Gastrocnemius medialis (tissue), 4 donors: ENCODE measurements around the gene TBC1D5. TPM values are rescaled to one million over a fixed set of nuclear protein-coding genes. Genes with fewer than 3 reads are reported as not detected.
"Not testable (repeated sequence)": the region's sequence is repeated elsewhere in the genome, so short reads cannot be mapped to it uniquely, and the experiment has no call there.

Experiments
- ATAC-seq, 2 donors: fragments of 150-250 bp; one replicate each; pipeline ENCODE4 v1.9.1; 2016
- DNase-seq, 2 donors: peaks; one replicate each; pipeline ENCODE4 v3.0.0-alpha.2; 2019
- H3K27ac ChIP-seq, 4 donors: fragments of 200-600 bp; sonication (generic); 1 replicate in 1 of 4; 2 replicates in 3 of 4; pipeline ENCODE4 v1.5.1; 2016 to 2018; ENCODE audit warnings: mild to moderate bottlenecking in 2 of 4, moderate library complexity in 1 of 4
- H3K27me3 ChIP-seq, 3 donors: fragments of 200-600 bp; sonication (generic) in 2 of 3; 1 replicate in 1 of 3; 2 replicates in 2 of 3; pipeline versions ENCODE4 v1.5.1 to v1.6.0; 2016 to 2019; ENCODE audit warnings: mild to moderate bottlenecking in 1 of 3, moderate library complexity in 1 of 3
- H3K36me3 ChIP-seq, 2 donors: fragments of 200-600 bp; sonication (generic) in 1 of 2; one replicate each; pipeline ENCODE4 v1.5.1; 2017 to 2018
- H3K4me1 ChIP-seq, 2 donors: fragments of 200-600 bp; sonication (generic) in 1 of 2; one replicate each; pipeline ENCODE4 v1.5.1; 2016 to 2017; ENCODE audit warnings: mild to moderate bottlenecking in 2 of 2
- H3K4me3 ChIP-seq, 4 donors: fragments of 200-600 bp; sonication (generic) in 3 of 4; 1 replicate in 1 of 4; 2 replicates in 3 of 4; pipeline ENCODE4 v1.5.1; 2016 to 2019; ENCODE audit warnings: mild to moderate bottlenecking in 2 of 4
- H3K9me3 ChIP-seq, 3 donors: fragments of 200-600 bp; sonication (generic) in 2 of 3; 1 replicate in 1 of 3; 2 replicates in 2 of 3; pipeline ENCODE4 v1.5.1; 2016 to 2019
- POLR2A ChIP-seq, 2 donors: fragments of 450-650 bp; IDR thresholded peaks; one replicate each; pipeline ENCODE4 v1.6.1; 2017; ENCODE audit warnings: antibody characterized with exemption in 2 of 2, mild to moderate bottlenecking in 2 of 2, moderate library complexity in 2 of 2
- in situ Hi-C, 4 donors: fragments of 200-750 bp; cut with MboI; loops; one replicate each; pipeline versions ENCODE4 v1.15.0 to v1.8.0; 2017; ENCODE audit warnings: low sequenced_read_pairs in 4 of 4
- intact Hi-C: fragments of 100-400 bp; cut with DNase I; formaldehyde crosslinking; loops from one replicate; pipeline ENCODE4 v1.15.1; 2023; ENCODE audit warnings: low total_unique reads
- total RNA-seq, 4 donors: library from RNA; depleted of rRNA; stranded (reverse); fragments of >200 nt; gene quantifications; one replicate each; pipeline versions ENCODE4 v1.1.0 to v1.2.3, GENCODE V29; 2016
- TF ChIP-seq, protein P1 (sequence below), 5 experiments: fragments of 450-650 bp in 3 of 5; fragments of 200-600 bp in 2 of 5; sonication (generic) in 2 of 5; IDR thresholded peaks in 4 of 5; conservative IDR thresholded peaks in 1 of 5; 1 replicate in 4 of 5; 2 replicates in 1 of 5; pipeline ENCODE4 v1.5.1; 2016 to 2019; ENCODE audit warnings: antibody characterized with exemption in 5 of 5, mild to moderate bottlenecking in 3 of 5, moderate library complexity in 3 of 5

TBC1D5 gene
- total RNA-seq, 4 donors from 2014 or later = 20.3 to 34.4 (median 27.1) TPM

DNA sequence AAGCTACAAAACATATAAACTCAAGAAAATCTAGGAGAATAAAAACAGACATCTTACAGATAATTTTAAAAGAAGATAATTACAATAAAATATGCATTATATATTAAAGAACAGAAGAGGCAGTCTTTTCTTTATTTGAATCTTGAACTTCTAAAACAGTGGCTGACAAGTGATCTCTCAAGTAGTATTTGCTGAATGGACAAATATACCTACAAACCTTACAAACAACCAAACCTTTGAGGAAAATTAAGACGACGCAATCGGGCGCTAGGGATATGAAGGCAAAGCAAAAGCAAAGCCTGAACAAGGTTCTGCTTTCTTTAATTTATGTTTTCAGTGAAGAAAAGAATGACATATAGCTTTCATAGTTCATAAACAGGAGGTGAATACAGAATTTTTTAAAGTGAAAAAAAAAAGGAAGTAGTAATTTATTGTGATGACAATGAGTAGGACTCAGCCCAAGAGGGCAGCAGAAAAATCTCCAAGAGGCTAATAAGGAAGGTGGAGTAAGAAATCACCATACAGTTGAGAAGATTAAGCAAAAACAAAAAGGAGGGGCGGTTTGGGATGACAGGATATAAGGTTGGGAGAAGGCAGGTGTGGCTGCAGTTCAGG lies 347.8 kb downstream of the TBC1D5 start:
- Histone ChIP-seq H3K4me1 (no peaks in the 10 kb centered on the region), H3K36me3 (peaks cover 0 to 18% of the 10 kb centered on the region in 2 donors), H3K27me3 (no peaks in the 10 kb centered on the region), H3K4me3 (no peak overlapping the region), H3K27ac (no peak overlapping the region), H3K9me3 (no peaks in the 10 kb centered on the region)
- DNase-seq (no peak), ATAC-seq (no peak)
- in situ Hi-C loops = no loop called here
- intact Hi-C loops = no loop called here
- no peak for TF ChIP-seq POLR2A (IDR thresholded peaks at IDR 0.05)
- TF ChIP-seq, protein P1, sequence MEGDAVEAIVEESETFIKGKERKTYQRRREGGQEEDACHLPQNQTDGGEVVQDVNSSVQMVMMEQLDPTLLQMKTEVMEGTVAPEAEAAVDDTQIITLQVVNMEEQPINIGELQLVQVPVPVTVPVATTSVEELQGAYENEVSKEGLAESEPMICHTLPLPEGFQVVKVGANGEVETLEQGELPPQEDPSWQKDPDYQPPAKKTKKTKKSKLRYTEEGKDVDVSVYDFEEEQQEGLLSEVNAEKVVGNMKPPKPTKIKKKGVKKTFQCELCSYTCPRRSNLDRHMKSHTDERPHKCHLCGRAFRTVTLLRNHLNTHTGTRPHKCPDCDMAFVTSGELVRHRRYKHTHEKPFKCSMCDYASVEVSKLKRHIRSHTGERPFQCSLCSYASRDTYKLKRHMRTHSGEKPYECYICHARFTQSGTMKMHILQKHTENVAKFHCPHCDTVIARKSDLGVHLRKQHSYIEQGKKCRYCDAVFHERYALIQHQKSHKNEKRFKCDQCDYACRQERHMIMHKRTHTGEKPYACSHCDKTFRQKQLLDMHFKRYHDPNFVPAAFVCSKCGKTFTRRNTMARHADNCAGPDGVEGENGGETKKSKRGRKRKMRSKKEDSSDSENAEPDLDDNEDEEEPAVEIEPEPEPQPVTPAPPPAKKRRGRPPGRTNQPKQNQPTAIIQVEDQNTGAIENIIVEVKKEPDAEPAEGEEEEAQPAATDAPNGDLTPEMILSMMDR (IDR thresholded peaks at IDR 0.05 in 4 of 5, conservative IDR thresholded peaks at IDR 0.05 in 1 of 5) = no peak

DNA sequence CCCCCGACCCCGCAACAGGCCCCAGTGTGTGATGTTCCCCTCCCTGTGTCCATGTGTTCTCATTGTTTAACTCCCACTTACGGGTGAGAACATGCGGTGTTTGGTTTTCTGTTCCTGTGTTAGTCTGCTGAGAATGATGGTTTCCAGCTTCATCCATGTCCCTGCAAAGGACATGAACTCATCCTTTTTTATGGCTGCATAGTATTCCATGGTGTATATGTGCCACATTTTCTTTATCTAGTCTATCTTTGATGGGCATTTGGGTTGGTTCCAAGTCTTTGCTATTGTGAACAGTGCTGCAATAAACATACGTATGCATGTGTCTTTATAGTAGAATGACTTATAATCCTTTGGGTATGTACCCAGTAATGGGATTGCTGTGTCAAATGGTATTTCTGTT lies 349.9 kb downstream of the TBC1D5 start:
- intact Hi-C loops, in situ Hi-C loops: not testable (repeated sequence)

DNA sequence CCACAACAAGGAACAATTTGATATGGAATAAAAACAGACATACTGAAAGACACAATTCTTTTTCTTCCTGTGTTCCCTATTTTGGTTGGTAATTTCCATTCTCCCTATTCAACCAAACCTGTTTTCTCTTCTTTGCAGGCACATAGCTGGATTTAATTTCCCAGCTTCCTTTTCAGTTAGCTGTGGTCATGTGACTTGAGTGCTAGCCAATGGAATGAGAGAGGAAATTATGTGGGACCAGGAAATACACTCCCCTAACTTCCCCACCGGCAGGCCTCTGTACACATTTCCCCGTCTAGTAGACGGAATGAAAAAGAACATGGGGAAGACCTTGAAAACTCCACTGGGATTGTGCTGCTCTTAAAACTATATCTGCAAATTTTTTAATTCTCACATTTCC lies 351.6 kb downstream of the TBC1D5 start:
- TF ChIP-seq, protein P1 (IDR thresholded peaks at IDR 0.05 in 4 of 5, conservative IDR thresholded peaks at IDR 0.05 in 1 of 5) = no peak
- no peak for TF ChIP-seq POLR2A (IDR thresholded peaks at IDR 0.05)
- H3K27me3 ChIP-seq = no peaks in the 10 kb centered on the region
- H3K4me3 ChIP-seq = no peak overlapping the region
- intact Hi-C loops = no loop called here
- in situ Hi-C loops = no loop called here
- no peak overlapping the region for H3K27ac ChIP-seq
- H3K9me3 ChIP-seq = no peaks in the 10 kb centered on the region
- peaks cover 0 to 10% of the 10 kb centered on the region in 2 donors for H3K36me3 ChIP-seq
- no peak for ATAC-seq
- H3K4me1 ChIP-seq = no peaks in the 10 kb centered on the region
- DNase-seq = no peak

More for the DNA sequence above, 349.9 kb downstream of the TBC1D5 start:
- not testable (repeated sequence) for H3K9me3 ChIP-seq, H3K4me1 ChIP-seq, H3K27ac ChIP-seq, H3K27me3 ChIP-seq, DNase-seq, H3K4me3 ChIP-seq, ATAC-seq
- peaks cover 0 to 13% of the 10 kb centered on the region in 2 donors for H3K36me3 ChIP-seq

DNA sequence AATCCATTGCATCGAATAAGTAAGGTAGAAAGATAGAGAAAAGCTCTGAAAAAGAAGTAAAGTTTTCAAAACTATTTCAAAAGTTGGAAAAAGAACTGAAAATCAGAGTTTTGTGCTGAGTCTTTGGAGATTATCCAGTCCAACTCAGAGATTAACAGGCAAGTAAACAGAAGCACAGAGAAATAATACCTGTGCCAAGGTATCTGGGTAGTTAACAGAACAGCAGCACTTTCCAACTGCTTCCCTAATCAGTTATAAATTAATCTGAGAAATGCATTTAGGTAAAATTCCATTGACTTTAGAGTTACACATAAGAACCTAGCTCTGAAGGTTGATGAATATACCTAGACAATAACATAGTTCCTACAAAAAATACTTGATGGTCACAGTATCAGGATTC lies 355.3 kb downstream of the TBC1D5 start:
- Histone ChIP-seq H3K4me1 (no peaks in the 10 kb centered on the region), H3K27ac (no peak overlapping the region), H3K4me3 (no peak overlapping the region), H3K36me3 (peaks cover 0 to 7% of the 10 kb centered on the region in 2 donors), H3K9me3 (no peaks in the 10 kb centered on the region), H3K27me3 (no peaks in the 10 kb centered on the region)
- intact Hi-C loops = no loop called here
- ATAC-seq = no peak
- no peak for DNase-seq
- in situ Hi-C loops = no loop called here
- TF ChIP-seq, protein P1 (IDR thresholded peaks at IDR 0.05 in 4 of 5, conservative IDR thresholded peaks at IDR 0.05 in 1 of 5) = no peak
- TF ChIP-seq POLR2A (IDR thresholded peaks at IDR 0.05) = no peak

DNA sequence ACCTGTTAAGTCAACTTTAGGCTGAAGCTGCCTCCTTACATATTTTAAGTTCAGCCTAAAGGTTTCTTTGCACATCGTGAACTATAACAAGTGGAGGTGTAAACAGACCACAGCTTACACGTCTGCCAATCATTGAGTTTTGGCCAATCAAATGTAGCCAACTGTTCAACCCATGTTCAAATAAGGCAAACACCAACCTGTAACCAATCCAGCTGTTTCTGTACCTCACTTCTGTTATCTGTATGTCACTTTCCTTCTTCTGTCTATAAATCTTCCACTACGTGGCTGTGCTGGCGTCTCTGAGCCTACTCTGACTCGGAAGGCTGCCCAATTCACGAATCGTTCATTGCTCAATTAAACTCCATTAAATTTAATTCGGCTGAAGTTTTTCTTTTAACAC lies 356.0 kb downstream of the TBC1D5 start:
- Histone ChIP-seq H3K4me1 (no peaks in the 10 kb centered on the region), H3K4me3 (no peak overlapping the region), H3K36me3 (peaks cover 0 to 6% of the 10 kb centered on the region in 2 donors), H3K27me3 (no peaks in the 10 kb centered on the region), H3K27ac (no peak overlapping the region), H3K9me3 (no peaks in the 10 kb centered on the region)
- in situ Hi-C loops = no loop called here
- ATAC-seq (no peak), DNase-seq (no peak)
- TF ChIP-seq, protein P1 (IDR thresholded peaks at IDR 0.05 in 4 of 5, conservative IDR thresholded peaks at IDR 0.05 in 1 of 5) = no peak
- TF ChIP-seq POLR2A (IDR thresholded peaks at IDR 0.05) = no peak
- intact Hi-C loops = no loop called here
